Cardiac fibroblast (primary cell): ENCODE data around the gene FARS2.

Experiments
- DNase-seq, 2 donors: peaks; one replicate each; pipeline versions ENCODE4 v3.0.0 to v3.0.0-alpha.2; 2010; ENCODE audit warnings: low read depth in 2 of 2
- H3K4me3 ChIP-seq, 2 donors: replicated peaks in 1 of 2; 1 replicate in 1 of 2; 2 replicates in 1 of 2; pipeline ENCODE4 v1.5.1; 2011; ENCODE audit warnings: low read depth in 2 of 2, low read length in 2 of 2, mild to moderate bottlenecking in 2 of 2, moderate library complexity in 1 of 2
- TF ChIP-seq, protein P1 (sequence below): IDR thresholded peaks from one replicate; pipeline ENCODE4 v1.5.1; 2011; ENCODE audit warnings: low read depth, mild to moderate bottlenecking, low read length, inconsistent platforms

Gene FARS2

DNA sequence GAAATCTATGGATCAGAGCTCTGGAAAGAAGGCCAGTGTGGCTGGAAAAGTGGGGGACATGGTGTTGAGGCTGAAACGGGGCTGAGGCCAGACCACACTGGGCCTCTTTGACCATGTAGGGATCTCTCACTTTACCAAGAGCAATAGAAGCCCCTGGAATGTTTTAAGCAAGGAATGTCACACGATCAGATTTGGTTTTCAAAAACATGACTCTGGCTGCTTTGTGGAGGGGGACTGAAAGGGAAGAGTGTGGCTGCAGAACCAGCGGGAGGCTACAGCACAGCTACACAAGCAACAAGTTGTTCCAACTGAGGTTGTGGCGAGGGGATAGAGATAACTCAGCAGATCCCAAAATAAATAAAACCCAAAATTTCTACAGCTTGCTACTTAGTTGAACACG, 399.5 kb downstream of the FARS2 start:
- no peak overlapping the region for H3K4me3 ChIP-seq
- TF ChIP-seq, protein P1, sequence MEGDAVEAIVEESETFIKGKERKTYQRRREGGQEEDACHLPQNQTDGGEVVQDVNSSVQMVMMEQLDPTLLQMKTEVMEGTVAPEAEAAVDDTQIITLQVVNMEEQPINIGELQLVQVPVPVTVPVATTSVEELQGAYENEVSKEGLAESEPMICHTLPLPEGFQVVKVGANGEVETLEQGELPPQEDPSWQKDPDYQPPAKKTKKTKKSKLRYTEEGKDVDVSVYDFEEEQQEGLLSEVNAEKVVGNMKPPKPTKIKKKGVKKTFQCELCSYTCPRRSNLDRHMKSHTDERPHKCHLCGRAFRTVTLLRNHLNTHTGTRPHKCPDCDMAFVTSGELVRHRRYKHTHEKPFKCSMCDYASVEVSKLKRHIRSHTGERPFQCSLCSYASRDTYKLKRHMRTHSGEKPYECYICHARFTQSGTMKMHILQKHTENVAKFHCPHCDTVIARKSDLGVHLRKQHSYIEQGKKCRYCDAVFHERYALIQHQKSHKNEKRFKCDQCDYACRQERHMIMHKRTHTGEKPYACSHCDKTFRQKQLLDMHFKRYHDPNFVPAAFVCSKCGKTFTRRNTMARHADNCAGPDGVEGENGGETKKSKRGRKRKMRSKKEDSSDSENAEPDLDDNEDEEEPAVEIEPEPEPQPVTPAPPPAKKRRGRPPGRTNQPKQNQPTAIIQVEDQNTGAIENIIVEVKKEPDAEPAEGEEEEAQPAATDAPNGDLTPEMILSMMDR = no peak
- no peak for DNase-seq

DNA sequence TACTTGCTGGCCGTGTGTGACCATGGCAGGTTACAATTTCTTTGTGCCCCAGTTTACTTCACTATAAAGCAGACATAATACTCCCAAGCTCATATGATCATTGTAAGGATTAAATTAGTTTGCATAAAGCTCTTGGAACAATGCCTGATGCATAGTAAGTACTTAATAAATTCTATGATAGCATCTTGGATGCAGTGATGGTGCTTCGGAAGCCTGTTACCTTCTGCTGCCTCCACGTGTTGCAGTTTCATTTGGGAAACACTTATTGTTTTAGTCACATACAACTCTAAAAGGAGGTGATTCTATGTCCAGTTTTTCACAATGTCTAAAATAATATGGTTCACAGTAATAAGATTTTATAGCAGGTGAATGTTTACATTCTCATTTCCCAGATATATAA, 401.5 kb downstream of the FARS2 start:
- DNase-seq = no peak
- no peak overlapping the region for H3K4me3 ChIP-seq
- TF ChIP-seq, protein P1 = no peak

DNA sequence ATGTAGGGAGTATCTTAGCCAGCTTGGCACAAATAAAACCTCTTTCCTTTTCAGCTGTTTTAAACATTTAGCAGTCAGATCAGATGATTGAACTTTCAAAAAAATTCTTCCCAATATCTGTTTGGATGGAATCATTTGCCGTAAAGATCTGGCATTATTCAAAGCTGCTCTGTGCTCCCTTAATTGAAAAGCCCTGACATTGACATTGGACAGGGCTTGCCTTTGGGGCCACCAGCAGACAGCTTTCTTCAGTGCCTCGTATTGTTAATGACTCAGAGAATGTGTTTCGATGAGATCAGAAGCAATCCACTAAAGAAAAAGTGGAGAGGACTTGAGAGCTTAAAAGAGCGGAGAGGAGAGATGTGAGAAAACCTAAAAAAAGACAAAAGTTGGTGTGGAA, 401.9 kb downstream of the FARS2 start:
- DNase-seq = peak in 1 of 2 donors; percentile 15
- no peak overlapping the region for H3K4me3 ChIP-seq
- TF ChIP-seq, protein P1 = no peak

DNA sequence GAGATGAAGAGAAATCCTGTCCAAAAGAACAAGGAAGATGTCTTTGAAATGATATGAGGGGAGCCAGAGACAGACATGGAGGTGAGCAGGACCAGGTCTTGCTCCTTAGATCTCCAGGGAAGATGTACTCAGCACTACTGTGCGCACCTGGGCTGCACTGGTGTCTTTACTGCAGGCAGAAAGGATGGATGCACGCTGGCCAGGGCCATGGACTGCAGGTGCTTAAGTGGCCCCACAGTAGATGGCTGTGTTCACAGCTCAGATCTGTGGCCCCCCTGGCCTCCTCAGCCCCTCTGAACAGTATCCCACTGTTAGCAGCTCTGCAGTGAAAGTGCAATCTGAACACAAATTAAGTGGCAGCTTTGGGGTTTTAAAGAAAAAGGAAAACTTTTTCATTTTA, 402.4 kb downstream of the FARS2 start:
- TF ChIP-seq, protein P1 = no peak
- DNase-seq = no peak

DNA sequence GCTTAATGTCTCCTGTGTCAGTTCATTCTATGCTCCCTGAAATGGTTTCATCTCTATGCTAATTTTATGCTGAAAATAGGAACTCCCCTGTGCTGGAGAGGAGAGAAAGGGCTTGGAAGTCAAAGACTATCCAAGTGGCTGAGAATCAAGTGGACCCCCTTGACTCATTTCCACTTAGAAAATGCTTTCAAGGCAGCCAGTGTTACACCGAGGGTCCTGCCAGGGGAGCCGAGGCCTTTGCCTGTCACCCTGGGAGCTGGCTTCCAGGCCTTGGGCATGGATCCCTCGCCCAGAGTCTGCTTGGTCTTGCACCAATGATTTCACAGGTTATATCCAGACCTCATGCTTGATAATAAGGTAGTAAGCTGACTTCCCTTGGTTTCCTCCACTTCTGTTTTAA, 402.8 kb downstream of the FARS2 start:
- no peak for DNase-seq
- no peak overlapping the region for H3K4me3 ChIP-seq
- TF ChIP-seq, protein P1 = no peak

More for the DNA sequence above, 402.4 kb downstream of the FARS2 start:
- H3K4me3 ChIP-seq = no peak overlapping the region

DNA sequence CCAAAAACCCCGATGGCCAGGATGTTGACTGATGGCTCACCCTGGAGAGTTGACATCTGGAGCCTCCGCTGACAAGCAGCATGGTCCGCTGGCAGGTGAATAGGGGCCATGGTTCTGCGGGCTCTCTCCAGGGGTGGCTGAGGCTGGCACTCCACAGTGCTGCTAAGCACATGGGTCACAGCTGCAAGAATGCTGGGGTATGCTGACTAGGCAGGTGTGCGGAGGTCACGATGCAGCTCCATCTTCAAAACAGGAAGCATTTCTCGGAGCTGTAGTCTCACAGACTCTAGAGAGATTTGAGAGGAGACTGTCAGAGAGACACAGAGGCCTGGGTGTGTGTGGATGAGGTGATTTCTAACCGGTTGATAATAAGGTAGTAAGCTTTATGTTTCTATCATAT, 403.9 kb downstream of the FARS2 start:
- no peak for DNase-seq
- TF ChIP-seq, protein P1 = no peak
- no peak overlapping the region for H3K4me3 ChIP-seq

DNA sequence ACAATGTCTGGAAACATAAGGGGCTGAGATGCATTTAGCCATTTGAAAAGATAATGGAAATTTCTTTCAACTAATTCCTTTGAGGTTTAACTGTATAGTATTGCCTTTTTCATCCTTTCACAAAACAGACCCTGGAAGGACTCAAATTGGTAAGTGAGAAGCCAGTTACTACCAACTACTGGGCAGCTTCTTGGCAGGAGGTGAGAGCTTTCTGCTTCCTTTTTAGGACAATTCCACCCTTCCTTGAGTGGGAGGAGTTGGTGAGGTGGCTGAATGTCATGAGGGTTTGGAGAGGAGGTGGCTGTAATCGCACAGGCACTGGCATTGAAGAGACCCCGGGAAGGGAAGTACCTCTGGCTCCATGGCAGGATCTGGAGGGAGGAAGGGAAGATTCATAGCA, 404.4 kb downstream of the FARS2 start:
- DNase-seq = no peak
- H3K4me3 ChIP-seq = no peak overlapping the region
- TF ChIP-seq, protein P1 = no peak
